Esophagus muscularis mucosa (tissue), 4 donors: ENCODE data around the gene RUNX1. TPM values are rescaled to one million over a fixed set of nuclear protein-coding genes. Genes with fewer than 3 reads are reported as not detected.
A peak's percentile ranks its signal among the peaks of the same experiment; 100 is the strongest.

ENCODE experiments used
- DNase-seq: peaks from one replicate; pipeline ENCODE4 v3.0.0-alpha.2; 2017; ENCODE audit errors: extremely low spot score
- H3K27ac ChIP-seq, 4 donors: fragments of 200-600 bp; sonication (generic); replicated peaks in 1 of 4; 1 replicate in 3 of 4; 2 replicates in 1 of 4; pipeline ENCODE4 v1.5.1; 2016 to 2019; ENCODE audit warnings: mild to moderate bottlenecking in 1 of 4
- H3K27me3 ChIP-seq, 4 donors: fragments of 200-600 bp; sonication (generic); one replicate each; pipeline versions ENCODE4 v1.5.1 to v1.6.0; 2016 to 2019
- H3K36me3 ChIP-seq, 4 donors: fragments of 200-600 bp; sonication (generic); one replicate each; pipeline ENCODE4 v1.5.1; 2016 to 2019
- H3K4me1 ChIP-seq, 4 donors: fragments of 200-600 bp; sonication (generic); one replicate each; pipeline ENCODE4 v1.5.1; 2016 to 2019
- H3K4me3 ChIP-seq, 4 donors: fragments of 200-600 bp; sonication (generic); 1 replicate in 2 of 4; 2 replicates in 2 of 4; pipeline ENCODE4 v1.5.1; 2016 to 2019; ENCODE audit warnings: mild to moderate bottlenecking in 4 of 4, moderate library complexity in 1 of 4
- H3K9me3 ChIP-seq, 4 donors: fragments of 200-600 bp; sonication (generic); 1 replicate in 3 of 4; 2 replicates in 1 of 4; pipeline ENCODE4 v1.5.1; 2016 to 2019
- EP300 ChIP-seq: sonication (generic); formaldehyde crosslinking; IDR thresholded peaks from one replicate; pipeline ENCODE4 v1.6.1; 2017; ENCODE audit warnings: antibody characterized with exemption
- POLR2A ChIP-seq: fragments of 450-650 bp; IDR thresholded peaks from one replicate; pipeline ENCODE4 v1.6.1; 2017; ENCODE audit warnings: antibody characterized with exemption, moderate library complexity, mild to moderate bottlenecking, low read depth
- POLR2AphosphoS5 ChIP-seq, 2 donors: sonication (generic); formaldehyde crosslinking; IDR thresholded peaks; one replicate each; pipeline ENCODE4 v1.6.1; 2017; ENCODE audit warnings: antibody characterized with exemption in 2 of 2
- WGBS: methylation state at CpG from one replicate; pipeline ENCODE4 v1.1.5; 2018; 5-methylcytosine and 5-hydroxymethylcytosine counted together
- intact Hi-C: fragments of 100-400 bp; cut with DNase I; formaldehyde crosslinking; loops from one replicate; pipeline ENCODE4 v1.15.1; 2023
- total RNA-seq, 4 donors: library from RNA; depleted of rRNA; stranded (reverse); fragments of >200 nt; gene quantifications; one replicate each; pipeline versions ENCODE4 v1.1.0 to v1.2.1, GENCODE V29; 2016
- TF ChIP-seq, protein P1 (sequence below), 3 experiments: fragments of 200-600 bp in 2 of 3; fragments of 450-650 bp in 1 of 3; sonication (generic) in 2 of 3; IDR thresholded peaks; one replicate each; pipeline ENCODE4 v1.5.1; 2017 to 2019; ENCODE audit warnings: antibody characterized with exemption in 3 of 3, mild to moderate bottlenecking in 2 of 3, moderate library complexity in 1 of 3

The RUNX1 gene
- total RNA-seq, 4 donors from 2014 or later = 3.7 to 10.9 (median 5.6) TPM

DNA sequence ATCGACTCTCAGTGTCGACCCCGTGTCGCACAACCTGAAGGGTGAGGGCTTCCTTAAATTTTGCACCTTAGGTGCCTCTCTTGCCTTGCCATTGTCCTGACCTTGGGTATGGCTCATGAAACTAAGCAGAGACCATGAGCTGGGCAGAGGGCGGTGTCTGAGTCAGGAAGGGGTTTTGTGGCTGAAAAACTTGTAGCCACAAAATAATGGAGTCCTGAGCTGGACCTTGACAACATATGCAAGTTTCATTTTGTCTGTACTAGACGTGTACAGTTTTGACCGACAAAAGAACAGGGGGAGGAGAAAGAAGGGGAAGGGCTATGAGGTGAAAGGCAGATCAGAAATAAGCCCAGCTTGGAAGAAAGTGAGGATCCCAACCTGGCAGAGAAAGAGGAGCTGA, 8.3 kb upstream of the RUNX1 start:
- no peak for DNase-seq
- no peak for TF ChIP-seq POLR2AphosphoS5 (IDR thresholded peaks at IDR 0.05)
- WGBS = 93% methylated on average over 7 of the region's 7 CpGs
- intact Hi-C loops = no loop called here
- no peak overlapping the region for H3K4me3 ChIP-seq
- H3K4me1 ChIP-seq = peaks cover 0 to 20% (median 16%) of the 10 kb centered on the region in 4 donors
- peaks cover 0 to 6% (median 0%) of the 10 kb centered on the region in 4 donors for H3K27me3 ChIP-seq
- H3K27ac ChIP-seq = no peak overlapping the region
- H3K9me3 ChIP-seq = no peaks in the 10 kb centered on the region
- H3K36me3 ChIP-seq = no peaks in the 10 kb centered on the region

DNA sequence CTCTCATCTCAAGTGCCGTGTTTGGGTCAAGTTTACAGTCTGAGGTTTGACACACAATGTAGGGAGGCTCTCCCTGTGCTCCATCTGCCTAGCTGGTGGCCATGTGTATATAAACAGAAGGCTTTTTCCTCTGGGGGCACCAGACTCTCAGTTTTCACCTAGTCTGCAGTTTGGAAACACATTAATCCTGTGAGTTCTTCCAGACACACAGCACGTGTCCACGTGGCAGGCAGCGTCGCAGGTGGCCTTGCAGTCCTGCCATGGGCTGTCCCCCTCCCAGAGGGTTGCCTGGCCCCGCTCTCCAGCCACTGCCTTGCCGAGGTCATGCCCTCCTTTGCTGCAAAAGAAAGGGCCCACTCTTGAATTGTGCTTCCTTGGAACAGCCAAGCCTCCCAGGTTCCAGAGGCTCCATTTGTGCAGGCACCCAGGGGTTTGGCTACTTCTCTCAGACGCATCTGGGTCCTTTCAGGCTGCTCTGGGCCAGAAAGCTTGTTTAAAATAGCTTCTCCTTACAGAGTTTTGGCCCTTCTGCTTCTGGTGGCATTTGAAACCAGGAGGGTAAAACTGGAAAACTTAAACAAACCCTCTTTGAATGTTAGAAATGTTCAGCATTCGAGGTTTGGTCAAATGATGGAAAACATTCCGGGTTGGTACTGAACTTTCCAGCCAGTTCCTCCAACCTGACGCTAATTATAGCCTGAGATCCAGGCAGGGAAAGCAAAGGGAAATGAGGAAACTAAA, 4.4 kb upstream of the RUNX1 start:
- H3K27me3 ChIP-seq = no peaks in the 10 kb centered on the region
- peak overlapping the region; percentile 5 to 75 (median 48) for H3K27ac ChIP-seq
- peaks cover 8 to 31% (median 21%) of the 10 kb centered on the region in 4 donors for H3K4me1 ChIP-seq
- TF ChIP-seq, protein P1, sequence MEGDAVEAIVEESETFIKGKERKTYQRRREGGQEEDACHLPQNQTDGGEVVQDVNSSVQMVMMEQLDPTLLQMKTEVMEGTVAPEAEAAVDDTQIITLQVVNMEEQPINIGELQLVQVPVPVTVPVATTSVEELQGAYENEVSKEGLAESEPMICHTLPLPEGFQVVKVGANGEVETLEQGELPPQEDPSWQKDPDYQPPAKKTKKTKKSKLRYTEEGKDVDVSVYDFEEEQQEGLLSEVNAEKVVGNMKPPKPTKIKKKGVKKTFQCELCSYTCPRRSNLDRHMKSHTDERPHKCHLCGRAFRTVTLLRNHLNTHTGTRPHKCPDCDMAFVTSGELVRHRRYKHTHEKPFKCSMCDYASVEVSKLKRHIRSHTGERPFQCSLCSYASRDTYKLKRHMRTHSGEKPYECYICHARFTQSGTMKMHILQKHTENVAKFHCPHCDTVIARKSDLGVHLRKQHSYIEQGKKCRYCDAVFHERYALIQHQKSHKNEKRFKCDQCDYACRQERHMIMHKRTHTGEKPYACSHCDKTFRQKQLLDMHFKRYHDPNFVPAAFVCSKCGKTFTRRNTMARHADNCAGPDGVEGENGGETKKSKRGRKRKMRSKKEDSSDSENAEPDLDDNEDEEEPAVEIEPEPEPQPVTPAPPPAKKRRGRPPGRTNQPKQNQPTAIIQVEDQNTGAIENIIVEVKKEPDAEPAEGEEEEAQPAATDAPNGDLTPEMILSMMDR (IDR thresholded peaks at IDR 0.05) = no peak
- no peak for TF ChIP-seq POLR2AphosphoS5 (IDR thresholded peaks at IDR 0.05)
- TF ChIP-seq POLR2A = no peak
- no peak for TF ChIP-seq EP300
- 61% methylated on average over 6 of the region's 11 CpGs for WGBS
- H3K9me3 ChIP-seq = no peaks in the 10 kb centered on the region
- peak; percentile 80 for DNase-seq
- H3K4me3 ChIP-seq = no peak overlapping the region
- intact Hi-C loops = no loop called here
- no peaks in the 10 kb centered on the region for H3K36me3 ChIP-seq

DNA sequence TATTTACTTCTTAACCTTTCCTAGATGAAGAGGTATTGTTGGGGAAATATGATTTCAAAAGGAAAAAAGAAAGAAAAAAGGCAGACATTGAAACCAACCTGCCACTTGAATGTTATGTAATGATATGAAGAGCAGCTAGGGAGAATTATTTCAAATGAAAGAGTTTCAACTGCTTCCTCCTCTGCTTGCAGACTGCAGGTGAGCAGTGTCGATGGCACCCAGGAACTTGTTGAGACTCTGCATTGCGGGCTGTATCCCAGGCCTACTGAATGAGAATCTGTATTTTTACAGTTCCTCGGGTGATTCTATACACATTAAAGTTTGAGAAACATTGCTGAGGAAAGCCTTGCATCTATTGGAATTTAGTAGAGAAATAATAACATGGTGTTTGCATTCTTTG, 3.7 kb upstream of the RUNX1 start:
- H3K27me3 ChIP-seq = no peaks in the 10 kb centered on the region
- H3K27ac ChIP-seq = peak overlapping the region in 1 of 4 donors; percentile 5
- TF ChIP-seq POLR2A (no peak), EP300 (no peak), POLR2AphosphoS5 (IDR thresholded peaks at IDR 0.05) (no peak)
- TF ChIP-seq, protein P1 (IDR thresholded peaks at IDR 0.05) = no peak
- intact Hi-C loops = no loop called here
- H3K9me3 ChIP-seq = no peaks in the 10 kb centered on the region
- no peak overlapping the region for H3K4me3 ChIP-seq
- DNase-seq = no peak
- peaks cover 8 to 37% (median 22%) of the 10 kb centered on the region in 4 donors for H3K4me1 ChIP-seq
- 93% methylated on average over 3 of the region's 3 CpGs for WGBS
- H3K36me3 ChIP-seq = no peaks in the 10 kb centered on the region

DNA sequence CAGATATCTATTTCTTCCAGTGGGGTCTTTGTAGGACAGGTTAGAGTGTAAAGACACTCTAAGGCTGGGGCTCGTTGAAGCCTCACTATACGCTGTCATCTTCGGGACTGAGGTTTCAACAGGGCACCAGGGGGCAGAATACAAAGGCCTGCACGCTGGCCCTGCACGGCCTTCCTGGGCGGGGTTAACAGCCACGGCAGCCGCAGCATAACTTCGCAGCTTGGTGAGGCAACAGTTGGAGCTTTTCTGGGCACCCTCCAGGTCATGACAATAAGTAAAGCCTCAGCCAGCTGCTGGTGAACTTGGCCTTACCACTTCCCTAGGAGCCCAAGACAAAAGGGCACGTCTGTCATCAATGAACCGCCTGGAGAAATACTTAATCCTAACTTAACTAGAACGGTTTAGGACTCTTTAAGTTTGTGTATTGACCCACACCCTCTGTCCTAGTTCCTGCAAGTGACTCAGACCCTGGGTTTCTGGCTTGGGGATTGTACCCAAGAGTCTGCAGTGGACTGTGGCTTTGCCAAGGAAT, 2.3 kb upstream of the RUNX1 start:
- peaks cover 0 to 8% (median 0%) of the 10 kb centered on the region in 4 donors for H3K27me3 ChIP-seq
- TF ChIP-seq POLR2A = no peak
- peak in 1 of 2 donors; percentile 45 for TF ChIP-seq POLR2AphosphoS5 (IDR thresholded peaks at IDR 0.05)
- TF ChIP-seq, protein P1 (IDR thresholded peaks at IDR 0.05) = peak; percentile 21 to 35 (median 28)
- TF ChIP-seq EP300 = no peak
- no peaks in the 10 kb centered on the region for H3K36me3 ChIP-seq
- H3K27ac ChIP-seq = no peak overlapping the region
- intact Hi-C loops = no loop called here
- DNase-seq = peak; percentile 92
- no peak overlapping the region for H3K4me3 ChIP-seq
- 55% methylated on average over 12 of the region's 12 CpGs for WGBS
- H3K4me1 ChIP-seq = peaks cover 8 to 48% (median 34%) of the 10 kb centered on the region in 4 donors
- no peaks in the 10 kb centered on the region for H3K9me3 ChIP-seq
